Stimulated activated naive CD8-positive, alpha-beta T cell treated with anti-CD3 and anti-CD28 coated beads, Interleukin-15, Interleukin-2, amounts not matched to agents 100 ng/mL and 50 ng/mL, for 24 hours (primary cell): ENCODE data around the gene SLC38A4.

Experiments used
- H3K27ac Mint-ChIP-seq: one replicate; pipeline ENCODE4 v1.8.0; 2021; ENCODE audit warnings: mild to moderate bottlenecking, mixed read lengths
- H3K27me3 Mint-ChIP-seq: one replicate; pipeline ENCODE4 v1.8.0; 2021; ENCODE audit warnings: mixed read lengths
- H3K36me3 Mint-ChIP-seq: one replicate; pipeline ENCODE4 v1.8.0; 2021; ENCODE audit warnings: low read depth, mixed read lengths
- H3K4me1 Mint-ChIP-seq: one replicate; pipeline ENCODE4 v1.8.0; 2021; ENCODE audit warnings: low read depth, mixed read lengths
- H3K4me3 Mint-ChIP-seq: one replicate; pipeline ENCODE4 v1.8.0; 2021; ENCODE audit warnings: mild to moderate bottlenecking, mixed read lengths
- H3K9me3 Mint-ChIP-seq: one replicate; pipeline ENCODE4 v1.8.0; 2021; ENCODE audit warnings: mixed read lengths

The SLC38A4 gene

GRCh38 chr12:46722394-46723185 lies 103.2 kb downstream of the SLC38A4 start:
- Mint-ChIP-seq H3K4me1 (no peaks in the 10 kb centered on the region), H3K27me3 (peaks cover 3% of the 10 kb centered on the region), H3K9me3 (peaks cover 6% of the 10 kb centered on the region), H3K4me3 (no peak overlapping the region), H3K36me3 (no peaks in the 10 kb centered on the region), H3K27ac (no peak overlapping the region)

- Mint-ChIP-seq H3K9me3 (peaks cover 10% of the 10 kb centered on the region), H3K4me1 (no peaks in the 10 kb centered on the region), H3K36me3 (no peaks in the 10 kb centered on the region), H3K27ac (no peak overlapping the region), H3K27me3 (no peaks in the 10 kb centered on the region), H3K4me3 (no peak overlapping the region)
These were observed 107.3 kb downstream of the SLC38A4 start for GRCh38 chr12:46718495-46718894.

GRCh38 chr12:46717868-46718267 lies 107.9 kb downstream of the SLC38A4 start:
- Mint-ChIP-seq H3K4me1 (no peaks in the 10 kb centered on the region), H3K36me3 (no peaks in the 10 kb centered on the region), H3K9me3 (peaks cover 10% of the 10 kb centered on the region), H3K27me3 (no peaks in the 10 kb centered on the region), H3K4me3 (no peak overlapping the region), H3K27ac (no peak overlapping the region)

GRCh38 chr12:46717159-46717558 lies 108.6 kb downstream of the SLC38A4 start:
- no peak overlapping the region for H3K27ac Mint-ChIP-seq
- H3K9me3 Mint-ChIP-seq = peaks cover 10% of the 10 kb centered on the region
- H3K4me1 Mint-ChIP-seq = no peaks in the 10 kb centered on the region
- no peaks in the 10 kb centered on the region for H3K36me3 Mint-ChIP-seq
- no peak overlapping the region for H3K4me3 Mint-ChIP-seq
- no peaks in the 10 kb centered on the region for H3K27me3 Mint-ChIP-seq
